Uterus (tissue), 4 donors: ENCODE results near the gene ME3. TPM values are rescaled to one million over a fixed set of nuclear protein-coding genes. Genes with fewer than 3 reads are reported as not detected.
A peak's percentile ranks its signal among the peaks of the same experiment; 100 is the strongest.
"Not testable (repeated sequence)": the region's sequence is repeated elsewhere in the genome, so short reads cannot be mapped to it uniquely, and the experiment has no call there.

ENCODE experiments used
- DNase-seq, 2 donors: peaks; one replicate each; pipeline ENCODE4 v3.0.0-alpha.2; 2019 to 2020
- H3K27ac ChIP-seq, 2 donors: fragments of 200-600 bp; sonication (generic); 1 replicate in 1 of 2; 2 replicates in 1 of 2; pipeline ENCODE4 v1.5.1; 2016 to 2018
- H3K27me3 ChIP-seq, 2 donors: fragments of 200-600 bp; sonication (generic); one replicate each; pipeline ENCODE4 v1.5.1; 2018 to 2019; ENCODE audit warnings: control low read depth in 1 of 2
- H3K36me3 ChIP-seq, 2 donors: fragments of 200-600 bp; sonication (generic); one replicate each; pipeline ENCODE4 v1.5.1; 2019; ENCODE audit warnings: control low read depth in 1 of 2
- H3K4me1 ChIP-seq, 2 donors: fragments of 200-600 bp; sonication (generic); one replicate each; pipeline ENCODE4 v1.5.1; 2018 to 2019; ENCODE audit warnings: control low read depth in 1 of 2
- H3K4me3 ChIP-seq, 2 donors: fragments of 200-600 bp; sonication (generic); 1 replicate in 1 of 2; 2 replicates in 1 of 2; pipeline ENCODE4 v1.5.1; 2018 to 2019; ENCODE audit warnings: mild to moderate bottlenecking in 1 of 2
- H3K9me3 ChIP-seq, 2 donors: fragments of 200-600 bp; sonication (generic); one replicate each; pipeline ENCODE4 v1.5.1; 2019; ENCODE audit warnings: control low read depth in 1 of 2
- CTCF ChIP-seq, 4 experiments: fragments of 200-600 bp in 2 of 4; fragments of 450-650 bp in 2 of 4; sonication (generic) in 2 of 4; IDR thresholded peaks; one replicate each; pipeline ENCODE4 v1.5.1; 2016 to 2019; ENCODE audit warnings: antibody characterized with exemption in 4 of 4, mild to moderate bottlenecking in 2 of 4, moderate library complexity in 1 of 4
- POLR2A ChIP-seq, 2 donors: fragments of 450-650 bp; IDR thresholded peaks; one replicate each; pipeline ENCODE4 v1.6.1; 2016; ENCODE audit warnings: antibody characterized with exemption in 2 of 2, mild to moderate bottlenecking in 1 of 2, moderate library complexity in 1 of 2
- intact Hi-C: fragments of 100-400 bp; cut with DNase I; formaldehyde crosslinking; loops from one replicate; pipeline ENCODE4 v1.15.1; 2023; ENCODE audit warnings: low total_unique reads
- total RNA-seq, 4 donors: library from RNA; depleted of rRNA in 3 of 4; stranded (reverse); fragments of >200 nt in 3 of 4; gene quantifications; one replicate each; pipeline versions ENCODE4 v1.1.0 to v1.2.4, GENCODE V29; 2014 to 2023
- donor health status: DM: yes; HTN: yes; CAD: no.

ME3 gene
- total RNA-seq, 4 donors from 2014 or later: 44.3 to 169 (median 54.2) TPM

DNA sequence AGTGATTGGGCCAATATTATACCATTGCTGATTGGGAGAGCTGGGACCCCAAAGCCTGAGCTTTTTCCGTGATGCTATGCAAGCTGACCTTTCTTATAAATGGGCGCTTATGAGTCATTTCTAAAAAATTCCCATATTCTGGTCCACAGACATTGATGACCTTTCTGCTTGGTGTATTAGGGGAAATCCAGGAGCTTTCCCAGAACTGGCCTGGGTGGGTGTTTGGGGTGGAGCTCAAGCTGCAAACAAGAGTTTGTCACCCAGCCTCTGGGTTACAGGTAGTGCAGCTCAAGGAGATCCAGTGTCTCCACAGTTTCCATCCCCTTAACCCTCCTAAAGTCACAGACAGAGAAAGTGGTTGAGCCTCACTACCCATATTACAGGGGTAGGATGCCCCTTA is 230.0 kb downstream of the ME3 start:
- H3K4me1 ChIP-seq: no peaks in the 10 kb centered on the region
- no peak overlapping the region for H3K27ac ChIP-seq
- TF ChIP-seq CTCF (IDR thresholded peaks at IDR 0.05) (no peak), POLR2A (IDR thresholded peaks at IDR 0.05) (no peak)
- H3K4me3 ChIP-seq: no peak overlapping the region
- H3K36me3 ChIP-seq: no peaks in the 10 kb centered on the region
- DNase-seq: no peak
- no peaks in the 10 kb centered on the region for H3K9me3 ChIP-seq
- H3K27me3 ChIP-seq: no peaks in the 10 kb centered on the region
- intact Hi-C loops: no loop called here

- no peak overlapping the region for H3K4me3 ChIP-seq
- TF ChIP-seq CTCF (IDR thresholded peaks at IDR 0.05) (no peak), POLR2A (IDR thresholded peaks at IDR 0.05) (no peak)
- peak overlapping the region in 1 of 2 donors; percentile 31 for H3K27ac ChIP-seq
- intact Hi-C loops: no loop called here
- no peaks in the 10 kb centered on the region for H3K4me1 ChIP-seq
- no peaks in the 10 kb centered on the region for H3K27me3 ChIP-seq
- DNase-seq: no peak
- no peaks in the 10 kb centered on the region for H3K36me3 ChIP-seq
- no peaks in the 10 kb centered on the region for H3K9me3 ChIP-seq
Observed at GRCh38 chr11:86440843-86441242, 231.6 kb downstream of the ME3 start.

- intact Hi-C loops: no loop called here
- H3K27ac ChIP-seq: peak overlapping the region in 1 of 2 donors; percentile 31
- DNase-seq: peak; percentile 32 to 41
Observed at GRCh38 chr11:86440305-86440716, 232.1 kb downstream of the ME3 start.

DNA sequence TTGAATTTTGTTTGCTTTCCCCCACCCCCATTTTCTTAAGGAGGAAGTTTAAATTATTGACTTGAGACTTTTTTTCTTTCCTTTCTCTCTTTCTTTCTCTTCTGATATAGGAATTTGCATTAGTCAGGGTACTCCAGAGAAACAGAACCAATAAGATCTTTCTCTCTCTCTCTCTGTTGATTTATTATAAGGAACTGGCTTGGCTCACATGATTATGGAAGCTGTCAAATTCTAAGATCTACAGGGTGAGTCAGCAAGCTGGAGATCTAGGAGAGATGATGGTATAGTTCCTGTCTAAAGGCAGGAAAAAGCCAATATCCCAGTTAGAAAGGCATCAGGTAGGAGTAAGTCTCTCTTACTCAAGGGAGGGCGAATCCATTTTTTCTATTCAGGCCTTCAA is 233.7 kb downstream of the ME3 start:
- TF ChIP-seq POLR2A (IDR thresholded peaks at IDR 0.05) (no peak), CTCF (IDR thresholded peaks at IDR 0.05) (no peak)
- intact Hi-C loops: no loop called here

More at GRCh38 chr11:86440305-86440716, 232.1 kb downstream of the ME3 start:
- Histone ChIP-seq H3K4me3 (no peak overlapping the region), H3K27me3 (no peaks in the 10 kb centered on the region), H3K9me3 (no peaks in the 10 kb centered on the region), H3K4me1 (no peaks in the 10 kb centered on the region), H3K36me3 (no peaks in the 10 kb centered on the region)
- TF ChIP-seq POLR2A (IDR thresholded peaks at IDR 0.05) (no peak), CTCF (IDR thresholded peaks at IDR 0.05) (no peak)

DNA sequence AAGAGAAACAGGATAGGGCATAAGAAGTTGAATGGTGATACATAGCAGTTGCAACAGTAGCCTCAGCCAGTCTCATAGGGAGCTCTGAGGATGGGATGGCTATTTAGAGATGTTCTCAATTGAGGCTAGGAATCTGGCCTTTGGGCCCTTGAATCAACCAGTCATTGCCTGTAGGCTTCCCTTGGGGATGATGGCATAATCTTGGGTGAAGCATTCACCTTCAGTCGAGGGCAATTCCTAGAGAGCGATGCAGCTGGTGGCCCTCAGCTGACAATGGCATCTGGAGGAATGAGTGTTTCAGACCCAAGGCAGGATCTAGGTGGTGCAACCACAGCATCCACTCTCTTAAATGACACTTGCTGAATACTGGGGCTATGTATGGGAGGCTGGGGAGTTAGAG is 236.7 kb downstream of the ME3 start:
- TF ChIP-seq POLR2A (IDR thresholded peaks at IDR 0.05): no peak
- TF ChIP-seq CTCF (IDR thresholded peaks at IDR 0.05): no peak
- Histone ChIP-seq H3K36me3 (no peaks in the 10 kb centered on the region), H3K4me3 (no peak overlapping the region), H3K4me1 (no peaks in the 10 kb centered on the region), H3K9me3 (no peaks in the 10 kb centered on the region), H3K27me3 (no peaks in the 10 kb centered on the region), H3K27ac (no peak overlapping the region)
- no peak for DNase-seq
- intact Hi-C loops: no loop called here

More for the DNA sequence above, 233.7 kb downstream of the ME3 start:
- no peaks in the 10 kb centered on the region for H3K4me1 ChIP-seq
- no peaks in the 10 kb centered on the region for H3K36me3 ChIP-seq
- no peaks in the 10 kb centered on the region for H3K27me3 ChIP-seq
- no peak for DNase-seq
- no peak overlapping the region for H3K27ac ChIP-seq
- no peaks in the 10 kb centered on the region for H3K9me3 ChIP-seq
- H3K4me3 ChIP-seq: no peak overlapping the region

DNA sequence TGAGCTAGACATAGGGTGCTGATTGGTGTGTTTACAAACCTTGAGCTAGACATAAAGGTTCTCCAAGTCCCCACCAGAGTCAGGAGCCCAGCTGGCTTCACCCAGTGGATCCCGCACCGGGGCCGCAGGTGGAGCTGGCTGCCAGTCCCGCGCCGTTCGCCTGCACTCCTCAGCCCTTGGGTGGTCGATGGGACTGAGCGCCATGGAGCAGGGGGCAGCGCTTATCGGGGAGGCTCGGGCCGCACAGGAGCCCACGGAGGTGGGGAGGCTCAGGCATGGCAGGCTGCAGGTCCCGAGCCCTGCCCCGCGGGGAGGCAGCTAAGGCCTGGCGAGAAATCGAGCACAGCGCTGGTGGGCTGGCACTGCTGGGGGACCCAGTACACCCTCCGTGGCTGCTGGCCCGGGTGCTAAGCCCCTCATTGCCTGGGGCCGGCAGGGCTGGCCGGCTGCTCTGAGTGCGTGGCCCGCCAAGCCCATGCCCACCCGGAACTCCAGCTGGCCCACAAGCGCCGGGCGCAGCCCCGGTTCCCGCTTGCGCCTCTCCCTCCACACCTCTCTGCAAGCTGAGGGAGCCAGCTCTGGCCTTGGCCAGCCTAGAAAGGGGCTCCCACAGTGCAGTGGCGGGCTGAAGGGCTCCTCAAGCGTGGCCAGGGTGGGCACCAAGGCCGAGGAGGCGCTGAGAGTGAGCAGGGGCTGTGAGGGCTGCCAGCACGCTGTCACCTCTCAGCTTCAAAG is 238.9 kb downstream of the ME3 start:
- H3K27me3 ChIP-seq, H3K4me3 ChIP-seq, DNase-seq, H3K9me3 ChIP-seq, H3K27ac ChIP-seq, H3K4me1 ChIP-seq, H3K36me3 ChIP-seq, intact Hi-C loops: not testable (repeated sequence)
